ENCODE results near the gene SOD2. TPM values are rescaled to one million over a fixed set of nuclear protein-coding genes. Genes with fewer than 3 reads are reported as not detected.
"Not testable (repeated sequence)": the region's sequence is repeated elsewhere in the genome, so short reads cannot be mapped to it uniquely, and the experiment has no call there.

The SOD2 gene
- total RNA-seq, 2 donors from 2014 or later, result 64.3 to 88.8 TPM

- Mint-ChIP-seq H3K36me3 (ENCODE audit: low read depth) (no peaks in the 10 kb centered on the region), H3K27ac (no peak overlapping the region), H3K9me3 (no peaks in the 10 kb centered on the region), H3K27me3 (ENCODE audit: insufficient read depth) (peaks cover under 1% of the 10 kb centered on the region), H3K4me1 (peaks cover 8% of the 10 kb centered on the region), H3K4me3 (no peak overlapping the region)
- no peaks in the 10 kb centered on the region for H3K9me3 ChIP-seq (ENCODE audit: control insufficient read depth, low read length)
- no peak overlapping the region for H3K27ac ChIP-seq (ENCODE audit: low read depth, low read length)
- WGBS, 2 experiments (ENCODE audit: insufficient coverage in 1 of 2, insufficient read length in 1 of 2), result 96 to 100% methylated on average over 4 to 5 of the region's 5 CpGs
- DNase-seq, result no peak
- peaks cover 8% of the 10 kb centered on the region for H3K36me3 ChIP-seq (ENCODE audit: control insufficient read depth, insufficient read depth, low read length)
- H3K4me1 ChIP-seq (ENCODE audit: control insufficient read depth, insufficient read depth, low read length), result no peaks in the 10 kb centered on the region
- no peak overlapping the region for H3K4me3 ChIP-seq (ENCODE audit: low read length)
- no peak overlapping the region for H3K9ac ChIP-seq (ENCODE audit: extremely low read depth, low read length, poor library complexity, severe bottlenecking)
- H3K27me3 ChIP-seq (ENCODE audit: control insufficient read depth, insufficient read depth, low read length, poor library complexity, severe bottlenecking), result no peaks in the 10 kb centered on the region
- TF ChIP-seq CTCF (conservative IDR thresholded peaks at IDR 0.05), result no peak
Measured at GRCh38 chr6:159714404-159714803, 21.4 kb upstream of the SOD2 start.

- Mint-ChIP-seq H3K27ac (no peak overlapping the region), H3K9me3 (no peaks in the 10 kb centered on the region), H3K4me3 (no peak overlapping the region), H3K27me3 (ENCODE audit: insufficient read depth) (peaks cover 2% of the 10 kb centered on the region), H3K4me1 (peaks cover 5% of the 10 kb centered on the region), H3K36me3 (ENCODE audit: low read depth) (no peaks in the 10 kb centered on the region)
- 91 to 95% methylated on average over 7 of the region's 7 CpGs for WGBS, 2 experiments (ENCODE audit: insufficient coverage in 1 of 2, insufficient read length in 1 of 2)
- Histone ChIP-seq H3K9me3 (ENCODE audit: control insufficient read depth, low read length) (no peaks in the 10 kb centered on the region), H3K27ac (ENCODE audit: low read depth, low read length) (no peak overlapping the region), H3K36me3 (ENCODE audit: control insufficient read depth, insufficient read depth, low read length) (peaks cover 8% of the 10 kb centered on the region), H3K27me3 (ENCODE audit: control insufficient read depth, insufficient read depth, low read length, poor library complexity, severe bottlenecking) (no peaks in the 10 kb centered on the region), H3K9ac (ENCODE audit: extremely low read depth, low read length, poor library complexity, severe bottlenecking) (no peak overlapping the region), H3K4me3 (ENCODE audit: low read length) (no peak overlapping the region), H3K4me1 (ENCODE audit: control insufficient read depth, insufficient read depth, low read length) (no peaks in the 10 kb centered on the region)
- no peak for TF ChIP-seq CTCF (conservative IDR thresholded peaks at IDR 0.05)
- DNase-seq, result no peak
Measured at GRCh38 chr6:159713984-159714383, 20.9 kb upstream of the SOD2 start.

GRCh38 chr6:159712389-159712788 lies 19.3 kb upstream of the SOD2 start:
- not testable (repeated sequence) for H3K27ac Mint-ChIP-seq; H3K9me3 ChIP-seq (ENCODE audit: control insufficient read depth, low read length); H3K27me3 ChIP-seq (ENCODE audit: control insufficient read depth, insufficient read depth, low read length, poor library complexity, severe bottlenecking); H3K9me3 Mint-ChIP-seq; H3K36me3 Mint-ChIP-seq (ENCODE audit: low read depth); H3K27ac ChIP-seq (ENCODE audit: low read depth, low read length); H3K27me3 Mint-ChIP-seq (ENCODE audit: insufficient read depth); H3K9ac ChIP-seq (ENCODE audit: extremely low read depth, low read length, poor library complexity, severe bottlenecking); H3K4me1 ChIP-seq (ENCODE audit: control insufficient read depth, insufficient read depth, low read length); DNase-seq; H3K4me1 Mint-ChIP-seq; H3K4me3 ChIP-seq (ENCODE audit: low read length); H3K4me3 Mint-ChIP-seq; H3K36me3 ChIP-seq (ENCODE audit: control insufficient read depth, insufficient read depth, low read length)
- 90 to 100% methylated on average over 2 to 3 of the region's 3 CpGs for WGBS, 2 experiments (ENCODE audit: insufficient coverage in 1 of 2, insufficient read length in 1 of 2)

- not testable (repeated sequence) for H3K27me3 ChIP-seq (ENCODE audit: control insufficient read depth, insufficient read depth, low read length, poor library complexity, severe bottlenecking); DNase-seq; H3K4me3 Mint-ChIP-seq; H3K36me3 ChIP-seq (ENCODE audit: control insufficient read depth, insufficient read depth, low read length); H3K4me3 ChIP-seq (ENCODE audit: low read length); H3K9me3 Mint-ChIP-seq; H3K4me1 Mint-ChIP-seq; H3K9me3 ChIP-seq (ENCODE audit: control insufficient read depth, low read length); H3K4me1 ChIP-seq (ENCODE audit: control insufficient read depth, insufficient read depth, low read length); H3K9ac ChIP-seq (ENCODE audit: extremely low read depth, low read length, poor library complexity, severe bottlenecking); H3K36me3 Mint-ChIP-seq (ENCODE audit: low read depth); H3K27ac Mint-ChIP-seq; H3K27ac ChIP-seq (ENCODE audit: low read depth, low read length)
- 68 to 77% methylated on average over 2 to 4 of the region's 4 CpGs for WGBS, 2 experiments (ENCODE audit: insufficient coverage in 1 of 2, insufficient read length in 1 of 2)
- H3K27me3 Mint-ChIP-seq (ENCODE audit: insufficient read depth), result peaks cover 15% of the 10 kb centered on the region
Measured at GRCh38 chr6:159710603-159711002, 17.6 kb upstream of the SOD2 start.
